ENCODE results near the gene ARID1A. TPM values are rescaled to one million over a fixed set of nuclear protein-coding genes. Genes with fewer than 3 reads are reported as not detected.
A peak's percentile ranks its signal among the peaks of the same experiment; 100 is the strongest.

ARID1A gene
- polyA plus RNA-seq, 3 donors, result 6.6 to 84.4 (median 9.5) TPM

DNA sequence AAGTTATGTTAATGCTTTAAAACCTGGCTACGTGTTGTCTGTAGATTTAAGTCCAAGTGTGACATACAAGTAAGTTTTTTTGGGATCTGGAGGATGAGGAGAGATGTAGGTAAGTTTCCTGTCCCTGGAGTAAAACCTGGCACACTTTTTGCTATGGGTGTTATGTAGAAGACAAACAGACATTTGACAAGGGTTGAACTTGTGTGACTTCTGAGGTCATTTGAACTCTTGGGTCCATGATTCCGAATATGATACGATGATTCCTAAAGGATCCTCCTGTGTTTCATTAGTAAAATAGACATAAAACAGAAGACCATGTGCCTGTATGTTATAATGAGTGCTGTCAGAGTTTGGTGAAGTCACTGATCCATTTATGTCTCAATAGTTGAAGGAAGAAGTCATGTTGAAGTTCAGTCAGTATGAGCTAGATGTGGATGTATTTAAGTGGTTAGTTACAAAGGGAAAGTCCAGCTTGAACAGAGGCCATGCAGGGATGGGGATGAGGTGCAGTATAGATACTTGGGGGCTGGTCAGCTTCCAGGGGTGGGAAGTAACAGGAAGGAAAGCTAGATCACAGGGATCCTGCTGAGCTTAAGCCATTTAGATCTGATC is 44.3 kb downstream of the ARID1A start:
- Mint-ChIP-seq H3K4me1 (peaks cover 52% of the 10 kb centered on the region), H3K27ac (peak overlapping the region in 5 of 7 donors; percentile 5 to 70 (median 55)), H3K27me3 (ENCODE audit: low read depth in 3 of 3) (no peaks in the 10 kb centered on the region), H3K4me3 (no peak overlapping the region), H3K36me3 (peaks cover 51 to 84% of the 10 kb centered on the region in 2 donors), H3K9me3 (peaks cover 0 to 5% (median 0%) of the 10 kb centered on the region in 7 donors)
- no peak overlapping the region for H3K9ac ChIP-seq (ENCODE audit: insufficient read depth, low read length, poor library complexity, severe bottlenecking)
- no peak overlapping the region for H2AFZ ChIP-seq (ENCODE audit: insufficient read depth, low read depth, low read length, poor library complexity, severe bottlenecking)
- H3K9me3 ChIP-seq (replicated peaks in 1 of 2; ENCODE audit: control insufficient read depth in 1 of 2, insufficient read depth in 1 of 2, low read length in 2 of 2), result no peaks in the 10 kb centered on the region
- H4K20me1 ChIP-seq (ENCODE audit: insufficient read depth, low read length), result peaks cover 95% of the 10 kb centered on the region
- no peak for DNase-seq
- WGBS (ENCODE audit: insufficient coverage), result 86% methylated on average over 1 of the region's 3 CpGs
- no peaks in the 10 kb centered on the region for H3K27me3 ChIP-seq (ENCODE audit: control insufficient read depth in 2 of 2, insufficient read depth in 2 of 2, low read length in 2 of 2)
- H3K4me1 ChIP-seq (ENCODE audit: control insufficient read depth in 1 of 2, insufficient read depth in 2 of 2, low read length in 2 of 2), result peaks cover 28 to 50% of the 10 kb centered on the region in 2 donors
- no peak for TF ChIP-seq CTCF (IDR thresholded peaks at IDR 0.05)
- H3K4me2 ChIP-seq (replicated peaks; ENCODE audit: extremely low read depth, low read length, poor library complexity, severe bottlenecking), result no peak overlapping the region
- peaks cover 53 to 76% of the 10 kb centered on the region in 2 donors for H3K36me3 ChIP-seq (replicated peaks in 1 of 2; ENCODE audit: control insufficient read depth in 1 of 2, insufficient read depth in 2 of 2, low read length in 2 of 2)
- intact Hi-C loops (cut with micrococcal nuclease), result loop anchor here in 1 of 2 donors (5.0 kb wide), 2 partner anchors 43 to 47 kb away; partner anchors contain the start of genes ARID1A and PIGV
- H3K27ac ChIP-seq (ENCODE audit: low read depth in 1 of 2, low read length in 2 of 2), result peak overlapping the region in 1 of 2 donors; percentile 66
- no peak overlapping the region for H3K4me3 ChIP-seq (replicated peaks in 1 of 3; ENCODE audit: low read depth in 2 of 3, low read length in 3 of 3)
- H3K79me2 ChIP-seq (ENCODE audit: insufficient read depth, low read length), result peaks cover 94% of the 10 kb centered on the region

DNA sequence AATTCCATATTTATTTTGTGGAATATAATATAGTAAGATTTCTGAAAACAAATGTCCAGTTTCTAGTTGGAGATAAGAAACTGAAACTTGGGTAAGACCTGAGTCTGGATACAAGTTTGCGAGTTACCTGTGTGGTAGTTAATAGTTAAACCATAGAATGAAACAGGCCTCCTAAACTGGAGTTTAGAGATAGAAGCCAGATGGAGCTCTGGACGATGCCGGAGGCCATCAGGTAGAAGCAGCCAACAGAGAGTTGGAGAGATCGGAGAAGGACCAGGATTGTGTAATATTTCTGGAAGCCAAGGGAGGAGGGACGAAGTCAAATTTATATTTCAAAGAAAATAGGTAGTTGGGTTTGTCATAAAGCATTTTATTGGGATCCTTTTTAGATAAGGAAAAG is 45.1 kb downstream of the ARID1A start:
- peaks cover 95% of the 10 kb centered on the region for H4K20me1 ChIP-seq (ENCODE audit: insufficient read depth, low read length)
- H2AFZ ChIP-seq (ENCODE audit: insufficient read depth, low read depth, low read length, poor library complexity, severe bottlenecking), result no peak overlapping the region
- H3K27me3 ChIP-seq (ENCODE audit: control insufficient read depth in 2 of 2, insufficient read depth in 2 of 2, low read length in 2 of 2), result no peaks in the 10 kb centered on the region
- H3K79me2 ChIP-seq (ENCODE audit: insufficient read depth, low read length), result peaks cover 94% of the 10 kb centered on the region
- no peak overlapping the region for H3K4me2 ChIP-seq (replicated peaks; ENCODE audit: extremely low read depth, low read length, poor library complexity, severe bottlenecking)
- H3K9ac ChIP-seq (ENCODE audit: insufficient read depth, low read length, poor library complexity, severe bottlenecking), result no peak overlapping the region
- H3K27ac ChIP-seq (ENCODE audit: low read depth in 1 of 2, low read length in 2 of 2), result peak overlapping the region in 1 of 2 donors; percentile 89
- no peak for DNase-seq
- Mint-ChIP-seq H3K27ac (peak overlapping the region in 5 of 7 donors; percentile 13 to 81 (median 16)), H3K4me3 (no peak overlapping the region), H3K4me1 (peaks cover 55% of the 10 kb centered on the region), H3K27me3 (ENCODE audit: low read depth in 3 of 3) (no peaks in the 10 kb centered on the region), H3K9me3 (peaks cover 0 to 5% (median 0%) of the 10 kb centered on the region in 7 donors), H3K36me3 (peaks cover 47 to 84% of the 10 kb centered on the region in 2 donors)
- H3K4me1 ChIP-seq (ENCODE audit: control insufficient read depth in 1 of 2, insufficient read depth in 2 of 2, low read length in 2 of 2), result peaks cover 35 to 57% of the 10 kb centered on the region in 2 donors
- intact Hi-C loops (cut with micrococcal nuclease), result loop anchor here in 1 of 2 donors (5.0 kb wide), 2 partner anchors 44 to 46 kb away; partner anchors contain the start of genes ARID1A and PIGV
- WGBS (ENCODE audit: insufficient coverage), result 98% methylated on average over 5 of the region's 5 CpGs
- H3K36me3 ChIP-seq (replicated peaks in 1 of 2; ENCODE audit: control insufficient read depth in 1 of 2, insufficient read depth in 2 of 2, low read length in 2 of 2), result peaks cover 49 to 76% of the 10 kb centered on the region in 2 donors
- TF ChIP-seq CTCF (IDR thresholded peaks at IDR 0.05), result no peak
- H3K4me3 ChIP-seq (replicated peaks in 1 of 3; ENCODE audit: low read depth in 2 of 3, low read length in 3 of 3), result no peak overlapping the region
- no peaks in the 10 kb centered on the region for H3K9me3 ChIP-seq (replicated peaks in 1 of 2; ENCODE audit: control insufficient read depth in 1 of 2, insufficient read depth in 1 of 2, low read length in 2 of 2)
